HepG2 (cell line): ENCODE results near the gene PFAS. TPM values are rescaled to one million over a fixed set of nuclear protein-coding genes. Genes with fewer than 3 reads are reported as not detected.

ENCODE experiments used
- GATAD2A ChIP-seq: IDR thresholded peaks from 2 replicates; pipeline ENCODE4 v1.6.1; 2016
- MED13 ChIP-seq: sonication (generic); formaldehyde crosslinking; IDR thresholded peaks from 2 replicates; pipeline ENCODE4 v1.5.0; 2020; ENCODE audit warnings: missing genetic modification reagents
- MEIS2 ChIP-seq: sonication (generic); formaldehyde crosslinking; IDR thresholded peaks from 2 replicates; pipeline ENCODE4 v1.9.0; 2021; ENCODE audit warnings: mild to moderate bottlenecking, missing genetic modification reagents
- NFE2L2 ChIP-seq: fragments of 150-350 bp; IDR thresholded peaks from 2 replicates; pipeline ENCODE4 v1.6.1; 2014; ENCODE audit warnings: low read length
- NR2F1 ChIP-seq, 2 experiments: fragments of 450-650 bp in 1 of 2; formaldehyde crosslinking in 1 of 2; IDR thresholded peaks; 2 replicates each; pipeline versions ENCODE4 v1.5.0 to v1.6.1; 2016 to 2020; ENCODE audit warnings: mild to moderate bottlenecking in 1 of 2, missing compliant biosample characterization in 1 of 2, missing genetic modification reagents in 1 of 2, moderate library complexity in 1 of 2
- PRPF4 ChIP-seq: fragments of 200-400 bp; formaldehyde crosslinking; IDR thresholded peaks from 2 replicates; pipeline ENCODE4 v1.6.1; 2016; ENCODE audit warnings: low read length, low read depth; ENCODE audit not compliant: poor library complexity, severe bottlenecking
- TOPORS ChIP-seq: sonication (generic); formaldehyde crosslinking; IDR thresholded peaks from 2 replicates; pipeline ENCODE4 v1.8.0; 2023; ENCODE audit warnings: mild to moderate bottlenecking, missing genetic modification reagents
- ZBTB20 ChIP-seq: sonication (generic); formaldehyde crosslinking; IDR thresholded peaks from 2 replicates; pipeline ENCODE4 v1.8.1; 2023; ENCODE audit warnings: missing genetic modification reagents, low read depth, mild to moderate bottlenecking, borderline replicate concordance
- ZBTB3 ChIP-seq: sonication (generic); formaldehyde crosslinking; IDR thresholded peaks from 2 replicates; pipeline ENCODE4 v1.4.0; 2020; ENCODE audit warnings: low read depth, mild to moderate bottlenecking, moderate library complexity, missing genetic modification reagents, borderline replicate concordance
- ZEB1 ChIP-seq: IDR thresholded peaks from 2 replicates; pipeline ENCODE4 v1.6.1; 2012; ENCODE audit warnings: mild to moderate bottlenecking, low read depth, inconsistent platforms; ENCODE audit not compliant: insufficient replicate concordance
- ZMYM3 ChIP-seq: sonication (generic); formaldehyde crosslinking; IDR thresholded peaks from 2 replicates; pipeline ENCODE4 v1.5.1; 2020; ENCODE audit warnings: mild to moderate bottlenecking, missing genetic modification reagents
- ZNF34 ChIP-seq: sonication (generic); formaldehyde crosslinking; IDR thresholded peaks from 2 replicates; pipeline ENCODE4 v1.4.0; 2020; ENCODE audit warnings: mild to moderate bottlenecking, missing genetic modification reagents, borderline replicate concordance
- ZNF350 ChIP-seq: sonication (generic); formaldehyde crosslinking; IDR thresholded peaks from 2 replicates; pipeline ENCODE4 v1.4.0; 2020; ENCODE audit warnings: mild to moderate bottlenecking, low read depth, missing genetic modification reagents, borderline replicate concordance
- ZNF615 ChIP-seq: sonication (generic); formaldehyde crosslinking; IDR thresholded peaks from 2 replicates; pipeline ENCODE4 v1.5.0; 2020; ENCODE audit warnings: mild to moderate bottlenecking, missing genetic modification reagents, borderline replicate concordance
- polyA plus RNA-seq, 8 experiments: library from polyadenylated mRNA; depleted of rRNA in 3 of 8; stranded (reverse) in 7 of 8; unstranded in 1 of 8; fragments of >200 nt; fragmentation: Illumina TruSeq in 4 of 8; extraction: Trizol in 4 of 8; gene quantifications; 2 replicates each; pipeline versions ENCODE4 v1.2.1 to v1.2.3, GENCODE V29; 2011 to 2016; ENCODE audit warnings: low read depth in 4 of 8, missing spikeins in 1 of 8, mixed read lengths in 1 of 8; ENCODE audit not compliant: insufficient read depth in 1 of 8
- total RNA-seq, 5 experiments: library from RNA; depleted of rRNA; stranded (reverse); fragments of >200 nt; fragmentation: Illumina TruSeq; extraction: Trizol; gene quantifications; 2 replicates each; pipeline ENCODE4 v1.2.3, GENCODE V29; 2016; ENCODE audit warnings: low read depth in 1 of 5
- TF ChIP-seq, protein P1 (sequence below): sonication (generic); formaldehyde crosslinking; IDR thresholded peaks from 2 replicates; pipeline ENCODE4 v1.4.0; 2020; ENCODE audit warnings: missing genetic modification reagents
- TF ChIP-seq, protein P2 (sequence below), 2 experiments: IDR thresholded peaks; 2 replicates each; pipeline ENCODE4 v1.6.1; 2011 to 2012; ENCODE audit warnings: low read length in 2 of 2, borderline replicate concordance in 1 of 2, low read depth in 1 of 2, mild to moderate bottlenecking in 1 of 2, moderate library complexity in 1 of 2
- TF ChIP-seq, protein P3 (sequence below): sonication (generic); formaldehyde crosslinking; conservative IDR thresholded peaks from 2 replicates; pipeline ENCODE4 v1.4.0; 2020; ENCODE audit warnings: missing genetic modification reagents
- TF ChIP-seq, protein P4 (sequence below), 2 experiments: sonication (generic) in 1 of 2; formaldehyde crosslinking in 1 of 2; IDR thresholded peaks; 2 replicates each; pipeline versions ENCODE4 v1.5.1 to v1.6.1; 2011 to 2020; ENCODE audit warnings: borderline replicate concordance in 1 of 2, low read depth in 1 of 2, low read length in 1 of 2, mild to moderate bottlenecking in 1 of 2, missing genetic modification reagents in 1 of 2, moderate library complexity in 1 of 2

The PFAS gene
- total and polyA plus RNA-seq, 2 of the 13 experiments (the other 11 are each of a cell fraction or from before 2014, with no cell fraction given) = 49.4 to 58.2 TPM

DNA sequence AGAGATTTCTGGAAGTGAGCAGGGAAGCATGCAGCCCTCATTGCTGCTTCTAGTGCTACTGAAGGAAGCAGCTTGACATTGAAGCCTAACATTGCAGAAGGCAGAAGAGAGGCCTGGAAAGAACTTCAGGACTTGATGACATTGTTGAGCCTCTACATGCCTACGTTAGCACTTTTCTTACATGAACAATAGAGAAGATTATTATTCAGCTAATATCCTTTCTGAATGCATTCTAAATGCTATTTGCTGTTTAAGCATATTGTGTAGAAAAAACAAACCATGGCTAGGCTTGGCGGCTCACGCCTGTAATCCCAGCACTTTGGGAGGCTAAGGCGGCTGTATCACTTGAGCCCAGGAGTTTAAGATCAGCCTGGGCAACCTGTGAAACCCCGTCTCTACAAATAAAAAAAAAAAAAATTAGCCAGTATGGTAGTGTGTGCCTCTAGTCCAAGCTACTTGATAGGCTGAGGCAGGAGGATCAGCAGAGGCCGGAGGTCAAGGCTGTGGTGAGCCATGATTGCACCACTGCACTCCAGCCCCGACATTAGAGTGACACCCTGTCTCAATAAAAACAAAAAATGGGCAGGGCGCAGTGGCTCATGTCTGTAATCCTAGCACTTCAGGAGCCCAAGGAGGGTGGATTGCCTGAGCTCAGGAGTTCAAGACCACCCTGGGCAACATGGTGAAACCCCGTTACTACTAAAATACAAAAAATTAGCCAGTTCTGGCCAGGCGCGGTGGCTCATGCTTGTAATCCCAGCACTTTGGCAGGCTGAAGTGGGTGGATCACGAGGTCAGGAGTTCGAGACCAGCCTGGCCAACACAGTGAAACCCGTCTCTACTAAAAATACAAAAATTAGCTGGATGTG lies 36.5 kb upstream of the PFAS start (continued):
- TF ChIP-seq ZNF34 (CRISPR knock-in tag) (no peak), TOPORS (no peak), ZEB1 (no peak), NFE2L2 (no peak), MED13 (no peak; the same call in 1 of the 2 replicates), ZNF615 (no peak), ZBTB3 (CRISPR knock-in tag) (no peak), NR2F1 (CRISPR knock-in tag; IDR thresholded peaks at IDR 0.05) (peak; percentile 94 to 96), MEIS2 (no peak), ZMYM3 (peak; percentile 73; the same call in 1 of the 2 replicates), ZNF350 (CRISPR knock-in tag) (peak; percentile 33; the same call in 1 of the 2 replicates), PRPF4 (no peak), ZBTB20 (0 out of 2 replicates have a peak, but pooled peaks have one; percentile 26), GATAD2A (CRISPR knock-in tag) (peak; percentile 84)
- TF ChIP-seq, protein P1, sequence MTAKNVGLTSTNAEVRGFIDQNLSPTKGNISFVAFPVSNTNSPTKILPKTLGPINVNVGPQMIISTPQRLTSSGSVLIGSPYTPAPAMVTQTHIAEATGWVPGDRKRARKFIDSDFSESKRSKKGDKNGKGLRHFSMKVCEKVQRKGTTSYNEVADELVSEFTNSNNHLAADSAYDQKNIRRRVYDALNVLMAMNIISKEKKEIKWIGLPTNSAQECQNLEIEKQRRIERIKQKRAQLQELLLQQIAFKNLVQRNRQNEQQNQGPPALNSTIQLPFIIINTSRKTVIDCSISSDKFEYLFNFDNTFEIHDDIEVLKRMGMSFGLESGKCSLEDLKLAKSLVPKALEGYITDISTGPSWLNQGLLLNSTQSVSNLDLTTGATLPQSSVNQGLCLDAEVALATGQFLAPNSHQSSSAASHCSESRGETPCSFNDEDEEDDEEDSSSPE (CRISPR knock-in tag) = no peak
- TF ChIP-seq, protein P2, sequence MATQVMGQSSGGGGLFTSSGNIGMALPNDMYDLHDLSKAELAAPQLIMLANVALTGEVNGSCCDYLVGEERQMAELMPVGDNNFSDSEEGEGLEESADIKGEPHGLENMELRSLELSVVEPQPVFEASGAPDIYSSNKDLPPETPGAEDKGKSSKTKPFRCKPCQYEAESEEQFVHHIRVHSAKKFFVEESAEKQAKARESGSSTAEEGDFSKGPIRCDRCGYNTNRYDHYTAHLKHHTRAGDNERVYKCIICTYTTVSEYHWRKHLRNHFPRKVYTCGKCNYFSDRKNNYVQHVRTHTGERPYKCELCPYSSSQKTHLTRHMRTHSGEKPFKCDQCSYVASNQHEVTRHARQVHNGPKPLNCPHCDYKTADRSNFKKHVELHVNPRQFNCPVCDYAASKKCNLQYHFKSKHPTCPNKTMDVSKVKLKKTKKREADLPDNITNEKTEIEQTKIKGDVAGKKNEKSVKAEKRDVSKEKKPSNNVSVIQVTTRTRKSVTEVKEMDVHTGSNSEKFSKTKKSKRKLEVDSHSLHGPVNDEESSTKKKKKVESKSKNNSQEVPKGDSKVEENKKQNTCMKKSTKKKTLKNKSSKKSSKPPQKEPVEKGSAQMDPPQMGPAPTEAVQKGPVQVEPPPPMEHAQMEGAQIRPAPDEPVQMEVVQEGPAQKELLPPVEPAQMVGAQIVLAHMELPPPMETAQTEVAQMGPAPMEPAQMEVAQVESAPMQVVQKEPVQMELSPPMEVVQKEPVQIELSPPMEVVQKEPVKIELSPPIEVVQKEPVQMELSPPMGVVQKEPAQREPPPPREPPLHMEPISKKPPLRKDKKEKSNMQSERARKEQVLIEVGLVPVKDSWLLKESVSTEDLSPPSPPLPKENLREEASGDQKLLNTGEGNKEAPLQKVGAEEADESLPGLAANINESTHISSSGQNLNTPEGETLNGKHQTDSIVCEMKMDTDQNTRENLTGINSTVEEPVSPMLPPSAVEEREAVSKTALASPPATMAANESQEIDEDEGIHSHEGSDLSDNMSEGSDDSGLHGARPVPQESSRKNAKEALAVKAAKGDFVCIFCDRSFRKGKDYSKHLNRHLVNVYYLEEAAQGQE (IDR thresholded peaks at IDR 0.05; ENCODE audit: borderline replicate concordance in 1 of 2, low read depth in 1 of 2, low read length in 2 of 2) = no peak
- TF ChIP-seq, protein P3, sequence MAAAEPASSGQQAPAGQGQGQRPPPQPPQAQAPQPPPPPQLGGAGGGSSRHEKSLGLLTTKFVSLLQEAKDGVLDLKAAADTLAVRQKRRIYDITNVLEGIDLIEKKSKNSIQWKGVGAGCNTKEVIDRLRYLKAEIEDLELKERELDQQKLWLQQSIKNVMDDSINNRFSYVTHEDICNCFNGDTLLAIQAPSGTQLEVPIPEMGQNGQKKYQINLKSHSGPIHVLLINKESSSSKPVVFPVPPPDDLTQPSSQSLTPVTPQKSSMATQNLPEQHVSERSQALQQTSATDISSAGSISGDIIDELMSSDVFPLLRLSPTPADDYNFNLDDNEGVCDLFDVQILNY (CRISPR knock-in tag) = no peak
- TF ChIP-seq, protein P4, sequence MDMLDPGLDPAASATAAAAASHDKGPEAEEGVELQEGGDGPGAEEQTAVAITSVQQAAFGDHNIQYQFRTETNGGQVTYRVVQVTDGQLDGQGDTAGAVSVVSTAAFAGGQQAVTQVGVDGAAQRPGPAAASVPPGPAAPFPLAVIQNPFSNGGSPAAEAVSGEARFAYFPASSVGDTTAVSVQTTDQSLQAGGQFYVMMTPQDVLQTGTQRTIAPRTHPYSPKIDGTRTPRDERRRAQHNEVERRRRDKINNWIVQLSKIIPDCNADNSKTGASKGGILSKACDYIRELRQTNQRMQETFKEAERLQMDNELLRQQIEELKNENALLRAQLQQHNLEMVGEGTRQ (IDR thresholded peaks at IDR 0.05; ENCODE audit: low read depth, low read length) = no peak
- TF ChIP-seq, protein P4 (CRISPR knock-in tag; IDR thresholded peaks at IDR 0.05; ENCODE audit: borderline replicate concordance) = no peak
